HG03060 (cell line): ENCODE results near the gene AOPEP.

ENCODE experiments used
- ATAC-seq: cut with Tn5 transposase; IDR thresholded peaks from one replicate; pipeline ENCODE4 v1.9.1; 2021; ENCODE audit warnings: low read depth, moderate number of reproducible peaks; ENCODE audit not compliant: unreplicated experiment

The AOPEP gene

DNA sequence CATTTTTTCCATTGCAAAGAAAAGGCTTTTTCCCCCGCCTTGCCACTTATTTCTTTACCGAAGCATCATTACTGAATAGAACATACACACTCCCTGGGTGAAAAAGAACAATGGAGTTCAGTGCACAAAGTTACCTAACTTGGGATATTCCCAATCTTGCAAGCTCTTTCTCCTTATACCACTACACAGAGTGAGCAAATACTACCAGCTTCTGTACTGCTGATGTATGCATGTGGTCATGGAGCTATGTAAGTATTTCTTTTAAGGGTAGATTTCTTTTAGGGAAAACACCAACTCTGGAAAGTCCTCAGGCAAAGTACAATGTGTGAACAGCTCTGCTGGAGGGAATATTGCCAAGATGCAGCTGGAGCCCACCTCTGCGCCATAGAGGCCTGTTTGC is 81.1 kb downstream of the AOPEP start:
- ATAC-seq, result no peak

DNA sequence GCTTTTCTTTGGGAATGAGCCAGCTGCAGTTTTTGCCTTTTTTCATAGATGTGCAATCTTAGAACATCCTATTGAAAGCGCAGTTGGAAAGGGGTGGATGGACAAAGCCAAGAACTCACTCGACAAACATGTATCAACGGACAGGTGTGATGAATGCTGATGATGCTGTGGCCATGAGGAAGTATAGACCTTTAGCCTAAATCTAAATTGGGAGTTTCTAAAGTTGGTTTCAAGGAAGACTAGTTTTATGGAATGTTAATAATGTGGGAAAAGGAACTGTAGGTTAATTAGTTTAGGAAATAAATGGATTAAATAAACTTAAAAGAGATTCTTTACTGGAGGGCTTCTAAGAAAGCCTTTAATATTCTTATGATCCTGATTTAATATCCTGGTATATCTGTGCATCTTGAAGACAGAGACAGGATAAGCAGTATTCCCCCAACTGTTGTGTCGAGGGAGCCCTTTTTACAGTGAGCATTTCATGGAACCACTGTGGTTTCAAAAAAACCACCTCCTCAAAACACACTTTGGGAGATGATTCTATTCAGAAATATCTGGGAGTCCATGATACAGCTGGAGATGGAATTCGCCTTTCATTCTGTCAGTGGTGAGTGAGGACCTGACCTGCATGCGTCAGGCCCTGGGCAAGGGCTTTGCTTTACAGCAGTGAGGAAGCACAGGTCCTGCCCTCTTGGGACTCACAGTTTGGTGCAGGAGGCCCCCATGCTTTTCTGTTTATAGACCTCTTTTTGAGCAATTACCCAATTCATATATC is 82.6 kb downstream of the AOPEP start:
- ATAC-seq, result no peak

DNA sequence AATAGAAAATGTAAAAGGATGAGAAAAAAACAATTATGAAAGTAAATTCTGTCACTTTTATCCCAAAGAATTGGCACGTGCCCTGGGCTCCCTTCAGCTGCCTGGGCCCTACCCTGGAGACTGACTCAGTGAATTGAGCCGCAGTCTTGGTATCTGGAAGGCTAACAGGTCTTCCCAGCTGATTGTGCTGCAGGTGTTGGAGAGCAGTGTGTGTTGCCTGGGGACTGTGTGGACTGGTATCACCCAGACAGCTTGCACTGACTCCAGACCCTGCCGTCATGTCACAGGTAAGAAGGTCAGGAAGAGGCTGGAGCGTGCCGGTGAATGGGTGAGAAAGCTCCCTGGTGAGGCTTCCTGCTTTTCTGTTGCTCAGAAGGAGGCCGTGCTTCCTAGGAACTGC is 83.3 kb downstream of the AOPEP start:
- ATAC-seq, result no peak

DNA sequence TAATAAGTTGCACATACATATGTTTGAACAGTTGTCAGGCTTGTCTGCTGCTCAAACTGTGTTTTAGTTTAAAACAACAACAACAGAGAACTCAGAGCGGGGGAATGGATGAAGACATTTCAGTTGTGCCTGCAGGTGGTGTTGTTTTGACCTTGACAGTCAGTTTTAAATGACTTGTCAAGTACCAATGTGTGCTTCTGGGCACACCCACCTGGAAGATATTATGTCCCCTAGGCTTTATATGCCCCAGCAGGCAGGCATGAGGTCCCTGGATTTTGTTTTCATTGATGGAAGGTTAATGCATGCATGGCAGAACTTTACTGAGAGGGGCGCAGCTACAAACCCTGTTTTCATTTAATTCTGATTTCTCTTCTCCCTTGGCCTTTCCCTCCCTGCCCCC is 84.6 kb downstream of the AOPEP start:
- no peak for ATAC-seq

DNA sequence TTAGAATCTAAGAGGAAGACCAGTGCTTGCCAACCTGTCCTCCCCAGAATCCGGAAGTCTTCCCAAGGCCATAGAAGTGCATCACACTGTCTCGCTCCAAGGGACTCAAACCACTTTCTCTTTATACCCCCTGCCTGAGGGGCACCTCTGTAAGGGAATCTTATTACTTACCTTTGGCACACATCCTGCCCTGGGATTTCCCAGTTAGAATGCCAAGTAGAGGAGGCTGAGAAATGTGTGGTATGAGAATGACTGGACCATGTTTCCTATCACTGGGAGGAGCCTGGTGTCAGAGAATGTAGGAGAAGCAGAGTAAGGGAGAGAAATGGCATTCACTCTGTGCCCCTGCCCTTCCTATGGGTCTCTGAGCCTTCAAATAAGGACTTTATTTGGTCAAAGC is 85.8 kb downstream of the AOPEP start:
- ATAC-seq, result no peak

DNA sequence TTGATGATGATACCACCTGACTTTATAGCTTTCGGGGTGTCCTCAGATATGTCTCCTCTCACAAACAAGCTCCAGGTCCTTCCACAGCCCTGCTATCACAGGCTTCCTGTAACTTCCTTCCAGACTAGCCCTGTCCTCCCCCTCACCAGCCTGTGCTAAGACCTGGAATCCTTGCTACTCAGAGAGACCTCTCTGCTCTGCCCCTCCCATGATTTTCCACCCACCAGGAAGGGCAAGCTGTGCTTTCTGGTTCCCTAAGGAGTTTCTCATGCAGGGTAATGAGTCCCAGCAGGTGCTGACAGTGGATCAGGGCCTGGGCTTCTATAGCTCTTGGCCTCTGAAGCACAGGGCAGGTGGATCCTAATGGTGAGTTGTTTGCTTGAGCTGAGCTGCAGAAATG is 86.9 kb downstream of the AOPEP start:
- ATAC-seq, result no peak

DNA sequence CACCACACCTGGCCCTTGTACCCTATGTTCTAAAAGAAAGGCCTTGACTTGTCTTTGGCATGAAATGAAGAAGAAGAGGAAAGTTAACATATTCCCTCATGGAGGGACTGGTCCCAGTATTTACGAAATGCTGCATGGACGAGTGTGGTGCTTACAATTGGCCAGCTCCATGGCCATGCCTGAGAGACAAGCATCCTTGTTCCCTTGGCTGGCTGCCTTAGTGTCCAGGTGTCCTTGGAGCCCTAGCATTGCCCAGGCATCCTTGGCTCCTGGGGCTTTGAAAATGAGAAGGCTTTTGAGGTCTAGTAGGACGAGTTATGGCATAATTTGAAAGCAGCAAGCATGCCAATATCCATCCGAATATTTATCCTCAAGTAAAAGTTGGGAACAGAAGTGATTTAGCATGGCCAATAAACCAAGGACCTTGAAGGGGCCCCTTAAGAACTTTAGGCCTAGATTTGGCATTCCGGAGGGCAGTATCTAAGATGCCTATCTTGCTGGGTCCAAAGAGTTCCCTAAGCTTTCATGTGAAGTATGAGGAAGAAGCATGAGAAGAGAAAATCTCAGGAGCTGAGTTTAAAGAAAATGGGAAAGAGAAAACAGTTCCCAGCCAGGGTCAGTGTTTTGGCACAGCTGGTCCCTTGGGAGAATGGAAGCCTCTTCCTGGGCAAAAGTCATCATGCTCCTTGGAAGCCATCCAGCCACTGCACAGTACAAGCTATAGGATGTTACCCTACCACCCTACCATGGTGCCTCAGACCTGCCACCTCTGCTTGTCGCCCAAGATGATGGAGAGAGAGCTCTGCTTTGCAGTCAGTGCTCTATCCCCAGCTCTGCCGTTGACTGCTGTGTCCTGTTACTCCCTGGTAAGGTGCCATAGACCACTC is 91.0 kb downstream of the AOPEP start:
- no peak for ATAC-seq

DNA sequence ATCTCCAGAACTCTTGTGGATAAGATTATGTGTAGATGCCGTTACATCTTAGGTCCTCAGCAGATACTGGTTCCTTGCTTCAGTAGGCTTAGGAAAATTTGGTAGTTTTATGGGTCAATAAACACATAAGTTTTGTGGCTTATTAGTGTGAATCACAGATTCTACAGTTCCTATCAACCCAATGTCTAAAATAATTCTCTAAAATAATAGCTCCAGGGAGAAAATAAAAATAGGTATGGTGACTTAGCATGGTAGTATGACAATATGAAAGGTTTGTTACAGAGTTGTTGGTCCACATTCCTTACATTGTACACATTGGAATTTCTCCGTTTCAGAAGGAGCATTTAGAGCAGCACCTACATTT is 91.7 kb downstream of the AOPEP start:
- ATAC-seq, result no peak

DNA sequence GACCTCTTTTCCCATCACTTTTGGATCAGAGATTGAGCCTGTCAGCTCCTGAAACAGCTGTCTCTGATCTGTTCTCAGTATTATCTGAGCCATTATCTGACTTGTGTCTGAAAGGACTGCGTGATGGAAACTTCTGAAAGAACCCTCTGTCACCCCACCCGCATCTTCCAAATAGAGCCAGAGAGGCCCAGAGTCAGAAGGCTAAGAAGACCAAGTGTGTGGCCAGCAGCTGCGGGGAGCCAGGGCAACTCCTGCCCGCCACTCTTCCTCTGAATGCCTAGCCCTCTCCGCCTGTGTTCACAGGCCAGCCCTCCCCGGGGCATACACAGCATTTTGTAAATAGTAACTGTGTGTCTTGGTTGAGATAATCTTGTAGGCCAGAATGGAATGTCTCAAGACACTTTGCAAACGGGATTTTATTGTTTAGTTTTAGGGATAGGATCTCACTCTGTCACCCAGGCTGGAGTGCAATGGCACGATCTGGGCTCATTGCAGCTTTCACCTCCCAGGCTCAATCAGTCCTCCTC is 92.7 kb downstream of the AOPEP start:
- ATAC-seq, result no peak

DNA sequence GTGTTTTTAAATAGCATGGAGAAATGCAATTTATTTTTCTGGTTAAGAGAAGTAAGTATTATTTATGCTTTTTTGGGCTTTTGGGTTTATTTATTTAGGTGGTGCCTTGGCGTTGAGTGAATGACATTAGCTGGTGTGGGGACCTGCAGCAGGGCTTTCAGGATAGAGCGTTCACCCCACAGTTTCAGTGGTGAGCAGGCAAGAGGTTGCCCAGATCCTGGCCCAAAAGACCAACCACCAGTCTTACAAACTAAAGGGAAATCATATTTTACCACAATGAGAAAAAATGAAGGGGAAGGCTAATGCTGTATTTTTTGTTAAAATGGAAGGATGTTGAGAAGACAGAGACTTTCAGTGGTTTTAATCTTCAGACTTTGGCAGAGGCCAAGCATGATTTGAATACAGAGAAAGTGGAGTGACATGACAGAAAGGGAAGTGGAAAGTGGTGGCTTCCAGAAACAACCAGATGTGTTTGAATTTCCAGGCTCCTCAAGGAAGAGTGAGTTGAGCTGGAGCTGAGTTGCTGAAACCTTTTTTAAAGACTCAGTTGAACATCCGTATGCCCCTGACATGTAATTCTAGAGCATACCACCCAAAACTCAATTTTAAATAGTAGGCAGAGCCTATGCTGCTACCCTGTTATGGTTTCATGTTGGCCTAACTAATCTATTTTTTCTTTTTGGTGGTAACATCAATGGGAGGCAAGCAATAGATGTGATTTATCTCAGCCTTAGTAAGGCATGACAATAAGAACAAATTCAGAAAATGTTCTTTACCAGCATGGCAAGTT is 94.8 kb downstream of the AOPEP start:
- ATAC-seq, result no peak

DNA sequence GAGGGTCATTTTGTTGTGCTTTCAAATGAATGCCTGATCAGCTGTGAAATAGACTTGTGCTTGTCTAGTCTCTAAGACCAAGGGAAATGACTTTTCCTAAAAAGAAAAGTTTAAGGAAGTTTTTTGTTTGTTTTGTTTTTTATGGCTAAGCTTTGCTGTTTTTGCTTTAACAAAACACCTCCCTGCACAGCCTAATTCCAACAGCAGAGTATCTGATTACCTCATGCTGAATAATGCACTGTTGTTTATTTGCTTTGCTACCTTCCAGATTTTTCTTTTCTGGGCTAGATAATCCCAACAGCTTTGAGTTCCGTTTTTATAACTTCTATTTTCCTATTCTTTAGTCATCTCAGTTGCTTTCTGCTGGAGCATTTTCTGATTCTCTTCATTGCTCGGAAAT is 95.8 kb downstream of the AOPEP start:
- ATAC-seq, result no peak

DNA sequence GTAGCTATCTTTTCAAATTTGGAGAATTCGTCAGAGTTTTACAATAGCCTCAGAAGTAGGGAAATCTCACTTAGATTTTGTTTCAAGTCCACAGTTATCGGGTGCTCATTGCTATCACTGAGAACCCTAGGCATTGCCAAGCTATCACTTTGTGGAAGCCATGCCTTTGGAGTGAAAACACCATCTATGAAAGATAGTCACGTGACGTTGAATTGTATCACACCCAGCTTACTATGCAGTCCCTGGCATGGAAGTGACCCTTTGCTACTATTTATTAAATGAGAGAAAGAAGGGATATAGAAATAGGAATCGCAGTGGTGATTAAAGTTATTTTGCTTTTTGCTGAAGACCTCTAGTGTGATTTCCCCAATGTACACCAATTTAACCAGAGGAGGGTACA is 97.2 kb downstream of the AOPEP start:
- ATAC-seq, result no peak

DNA sequence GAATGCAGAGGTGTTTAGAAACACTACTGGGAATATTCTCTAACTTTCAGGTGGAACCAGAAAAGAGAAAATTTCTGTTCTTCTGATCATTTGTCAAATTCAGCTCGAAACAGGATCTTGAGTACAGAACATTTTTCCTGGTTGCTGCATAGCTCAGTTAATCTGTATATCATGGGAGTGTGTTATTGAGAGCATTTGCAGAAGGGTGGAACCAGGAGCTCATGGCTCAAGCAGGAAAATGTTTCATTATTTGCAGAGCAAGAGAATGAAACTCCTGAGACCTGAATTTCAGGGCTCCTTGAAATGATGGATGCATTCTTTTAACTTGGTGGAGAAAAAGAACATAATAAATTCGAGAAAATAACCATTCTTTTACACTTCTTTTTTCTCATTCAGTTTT is 97.9 kb downstream of the AOPEP start:
- ATAC-seq, result no peak

DNA sequence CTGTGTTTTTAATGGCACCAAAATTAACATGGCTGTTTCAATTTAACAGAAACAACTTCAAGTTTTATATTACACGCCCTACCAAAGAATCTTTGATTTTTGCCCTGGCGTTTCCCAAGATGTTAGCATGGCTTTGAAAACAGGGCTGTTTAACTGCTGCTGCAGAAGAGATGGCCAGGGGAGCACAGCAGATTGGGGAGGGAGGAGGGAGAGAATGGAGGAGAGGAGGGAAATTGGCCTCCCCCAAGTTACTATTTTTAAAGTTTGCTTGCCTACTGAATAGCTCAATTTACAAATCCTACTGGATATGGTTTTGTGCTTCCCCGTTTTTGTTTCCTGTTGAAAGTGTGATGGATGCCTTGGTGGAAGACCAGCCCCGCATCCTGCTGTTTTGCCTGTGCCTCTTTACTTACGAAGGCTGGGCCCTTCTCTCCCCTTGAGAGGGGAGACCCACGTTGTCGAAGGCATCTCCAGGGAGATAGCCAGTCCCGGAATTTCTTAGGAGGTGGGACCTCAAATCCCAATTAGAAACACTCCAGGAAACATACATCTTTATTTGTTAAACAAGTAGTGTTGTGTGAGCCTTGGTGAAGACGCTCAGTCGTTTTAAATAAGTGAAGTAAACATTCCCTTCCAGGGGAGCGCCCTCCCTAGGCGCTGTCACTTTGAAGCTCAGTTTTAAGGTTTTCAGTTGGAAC is 98.6 kb downstream of the AOPEP start:
- no peak for ATAC-seq

DNA sequence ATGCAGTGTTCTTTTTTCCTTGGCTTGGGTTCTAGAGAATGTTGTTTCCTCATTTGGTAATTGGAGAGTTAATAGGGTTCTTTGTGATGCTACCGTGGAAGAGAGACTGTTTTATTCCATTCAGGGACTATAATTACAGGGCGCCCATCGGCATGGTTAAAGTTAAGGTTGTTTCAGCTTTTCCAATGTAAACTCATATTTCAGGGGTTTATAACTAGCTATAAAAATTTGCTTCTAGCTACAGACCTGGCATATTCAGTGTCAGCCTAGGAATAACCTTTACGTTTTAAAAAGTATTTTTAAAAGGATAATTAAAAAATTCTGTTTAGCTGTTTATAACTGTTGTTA is 99.1 kb downstream of the AOPEP start:
- no peak for ATAC-seq

DNA sequence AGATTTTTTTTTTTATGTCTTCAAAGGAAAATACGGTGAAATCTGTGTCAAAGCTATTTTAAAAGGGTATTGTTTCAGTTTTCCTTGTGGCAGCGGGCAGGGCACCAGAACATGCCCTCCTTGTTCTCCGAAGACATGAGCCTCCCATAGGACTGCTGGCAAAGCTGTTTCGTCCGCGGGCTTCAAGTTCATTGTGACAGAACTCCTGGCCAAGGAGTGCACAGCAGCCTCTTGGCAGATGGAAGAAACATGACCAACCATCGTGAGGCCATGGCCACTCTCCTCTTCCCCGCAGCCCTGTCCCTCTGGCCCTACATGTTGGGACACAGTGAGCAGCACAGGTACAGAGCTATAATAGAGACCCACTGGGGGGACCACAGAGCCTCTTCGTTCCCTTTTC is 99.5 kb downstream of the AOPEP start:
- ATAC-seq, result no peak

DNA sequence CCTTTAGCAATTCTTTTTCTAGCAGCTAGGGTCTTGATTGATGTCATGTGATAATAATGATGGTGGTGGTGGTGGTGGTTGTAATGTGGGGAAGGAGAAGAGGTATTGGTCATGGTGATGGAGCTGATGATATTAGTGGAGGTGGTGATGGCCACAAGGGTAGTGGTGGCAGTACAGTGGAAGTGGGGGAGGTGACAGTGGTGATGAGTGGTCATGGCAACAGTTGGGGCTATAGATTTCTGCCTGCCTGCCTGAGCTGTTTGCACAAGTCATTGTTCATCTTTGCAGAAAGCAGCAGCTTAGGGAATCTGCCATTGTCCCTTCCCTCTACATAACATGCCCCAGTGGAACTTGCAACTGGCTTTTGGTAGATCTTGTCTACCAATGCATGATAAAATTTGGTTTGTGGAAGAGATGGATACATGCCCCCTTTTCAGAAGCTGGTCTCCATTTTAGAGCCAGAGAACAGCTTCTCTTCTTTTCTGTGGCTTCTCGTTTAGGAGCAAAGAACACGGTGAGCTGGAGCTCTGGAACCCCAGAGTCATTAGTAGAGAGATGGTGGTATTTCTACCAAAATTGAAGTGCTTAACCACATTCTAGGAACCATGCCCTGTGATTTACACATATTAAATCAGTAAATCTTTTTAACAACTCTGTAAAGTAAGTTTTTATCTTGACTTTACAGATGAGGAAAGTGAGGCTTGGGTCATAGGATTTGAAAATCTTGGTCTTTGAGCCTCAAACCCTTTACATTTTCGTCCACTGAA is 100.3 kb downstream of the AOPEP start:
- ATAC-seq, result no peak

DNA sequence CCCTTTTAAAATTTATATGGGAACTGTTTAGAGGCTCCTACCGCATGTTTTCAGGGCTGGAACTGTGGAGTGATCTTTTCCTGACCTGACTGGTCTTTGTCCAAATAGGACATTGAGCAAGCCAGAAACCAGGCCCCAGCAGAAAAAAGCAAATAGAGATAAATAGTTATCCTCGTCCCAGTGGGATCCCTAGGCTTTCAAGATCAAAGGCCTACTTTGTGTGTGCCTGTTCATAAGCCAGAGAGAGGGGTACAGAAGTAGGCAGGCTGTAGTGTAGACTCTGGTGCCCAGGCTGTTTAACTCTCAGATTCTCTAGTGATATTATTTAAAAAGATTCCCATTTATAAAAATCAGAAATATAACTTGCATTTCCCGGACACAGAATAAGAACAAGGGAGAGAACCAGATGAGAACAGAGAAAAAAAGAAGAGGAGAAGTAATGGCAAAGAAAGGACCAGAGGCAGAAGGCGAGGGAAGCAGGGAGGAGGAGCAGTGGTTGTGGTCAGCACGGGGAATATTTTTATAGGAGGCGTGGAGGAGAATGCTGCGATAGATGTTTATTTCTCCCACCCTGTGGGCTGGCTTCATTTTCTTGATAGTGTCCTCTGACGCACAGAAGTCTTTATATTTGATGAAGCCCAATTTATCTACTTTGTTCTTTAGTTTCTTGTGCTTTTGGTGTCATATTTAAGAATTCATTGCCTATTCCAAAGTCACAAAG is 101.2 kb downstream of the AOPEP start:
- ATAC-seq, result no peak

DNA sequence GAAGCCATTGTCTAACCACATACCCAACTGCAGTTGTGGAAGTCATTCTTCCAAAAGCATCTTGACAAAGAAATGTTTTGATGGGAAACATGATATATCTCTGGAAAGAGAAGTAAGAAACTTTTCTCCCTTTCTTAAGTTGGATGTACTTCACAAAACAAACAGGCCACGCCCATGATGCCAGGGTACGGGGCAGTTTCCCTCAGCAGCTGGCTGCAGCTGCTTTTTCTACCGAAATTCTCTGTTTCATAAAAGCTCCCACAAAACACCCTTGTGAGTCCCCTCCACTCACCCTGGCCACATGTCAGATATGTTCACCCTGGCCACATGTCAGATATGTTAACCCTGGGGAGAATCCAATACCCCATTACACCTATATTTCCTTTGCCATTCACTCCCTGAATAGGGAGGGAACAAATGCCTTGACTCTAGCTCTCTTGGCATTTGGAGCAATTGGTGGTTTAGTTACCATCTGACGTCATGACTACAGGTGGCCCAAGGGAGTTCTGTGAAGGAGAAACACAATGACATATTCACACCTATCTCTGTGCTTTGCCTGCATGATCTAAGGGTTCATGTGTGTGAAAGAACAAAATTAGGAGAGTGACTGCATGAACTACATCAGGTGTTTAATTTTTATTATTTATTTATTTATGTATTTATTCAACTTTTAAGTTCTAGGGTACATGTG is 103.0 kb downstream of the AOPEP start:
- ATAC-seq, result no peak
